HEK293 (cell line): ENCODE data around the gene CASKIN1.

Experiments
- BCL11B ChIP-seq: fragments of 450-650 bp; formaldehyde crosslinking; IDR thresholded peaks from 2 replicates; pipeline ENCODE4 v1.5.1; 2016; ENCODE audit warnings: low read depth, missing biosample characterization, missing genetic modification characterization
- HOXA7 ChIP-seq: sonication (generic); formaldehyde crosslinking; IDR thresholded peaks from 2 replicates; pipeline ENCODE4 v1.8.1; 2022; ENCODE audit warnings: missing genetic modification reagents, borderline replicate concordance
- SALL2 ChIP-seq: fragments of 450-650 bp; formaldehyde crosslinking; IDR thresholded peaks from 2 replicates; pipeline ENCODE4 v1.5.0; 2017; ENCODE audit warnings: missing biosample characterization, mild to moderate bottlenecking, missing genetic modification characterization, borderline replicate concordance
- SETDB1 ChIP-seq: IDR thresholded peaks from one replicate; pipeline ENCODE4 v1.6.1; 2017; ENCODE audit warnings: mild to moderate bottlenecking, low read length, moderate library complexity, mixed read lengths; ENCODE audit not compliant: insufficient read length
- TF ChIP-seq, protein P1 (sequence below): fragments of 450-650 bp; formaldehyde crosslinking; IDR thresholded peaks from 2 replicates; pipeline ENCODE4 v1.5.1; 2016; ENCODE audit warnings: missing biosample characterization, missing genetic modification characterization
- TF ChIP-seq, protein P2 (sequence below): fragments of 450-650 bp; IDR thresholded peaks from 2 replicates; pipeline ENCODE4 v1.5.1; 2018; ENCODE audit warnings: missing biosample characterization, missing genetic modification characterization

DNA sequence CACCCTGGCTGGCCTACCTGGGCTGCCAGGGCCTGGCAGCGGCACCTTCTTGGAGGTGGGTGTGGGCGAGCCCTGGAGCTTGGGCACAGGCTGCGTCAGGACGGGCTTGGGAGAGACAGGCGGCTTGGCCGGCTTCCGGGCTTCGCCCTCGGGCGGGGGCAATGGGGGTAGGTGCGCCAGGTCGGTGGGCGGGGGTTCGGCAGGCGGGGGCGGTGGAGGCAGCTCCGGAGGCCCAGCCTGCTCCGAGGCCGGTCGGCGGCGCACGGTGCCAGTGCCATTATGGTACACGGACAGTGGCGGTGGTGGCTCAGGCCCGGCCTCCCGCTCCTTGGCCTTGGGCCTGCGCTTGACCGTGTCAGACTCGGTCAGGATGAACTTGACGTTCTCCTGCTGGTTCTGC, 16.8 kb downstream of the CASKIN1 start:
- TF ChIP-seq SETDB1: no peak
- no peak for TF ChIP-seq BCL11B
- TF ChIP-seq, protein P1, sequence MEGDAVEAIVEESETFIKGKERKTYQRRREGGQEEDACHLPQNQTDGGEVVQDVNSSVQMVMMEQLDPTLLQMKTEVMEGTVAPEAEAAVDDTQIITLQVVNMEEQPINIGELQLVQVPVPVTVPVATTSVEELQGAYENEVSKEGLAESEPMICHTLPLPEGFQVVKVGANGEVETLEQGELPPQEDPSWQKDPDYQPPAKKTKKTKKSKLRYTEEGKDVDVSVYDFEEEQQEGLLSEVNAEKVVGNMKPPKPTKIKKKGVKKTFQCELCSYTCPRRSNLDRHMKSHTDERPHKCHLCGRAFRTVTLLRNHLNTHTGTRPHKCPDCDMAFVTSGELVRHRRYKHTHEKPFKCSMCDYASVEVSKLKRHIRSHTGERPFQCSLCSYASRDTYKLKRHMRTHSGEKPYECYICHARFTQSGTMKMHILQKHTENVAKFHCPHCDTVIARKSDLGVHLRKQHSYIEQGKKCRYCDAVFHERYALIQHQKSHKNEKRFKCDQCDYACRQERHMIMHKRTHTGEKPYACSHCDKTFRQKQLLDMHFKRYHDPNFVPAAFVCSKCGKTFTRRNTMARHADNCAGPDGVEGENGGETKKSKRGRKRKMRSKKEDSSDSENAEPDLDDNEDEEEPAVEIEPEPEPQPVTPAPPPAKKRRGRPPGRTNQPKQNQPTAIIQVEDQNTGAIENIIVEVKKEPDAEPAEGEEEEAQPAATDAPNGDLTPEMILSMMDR (tag by site-specific recombination): no peak
- no peak for TF ChIP-seq HOXA7 (CRISPR knock-in tag)
- TF ChIP-seq, protein P2, sequence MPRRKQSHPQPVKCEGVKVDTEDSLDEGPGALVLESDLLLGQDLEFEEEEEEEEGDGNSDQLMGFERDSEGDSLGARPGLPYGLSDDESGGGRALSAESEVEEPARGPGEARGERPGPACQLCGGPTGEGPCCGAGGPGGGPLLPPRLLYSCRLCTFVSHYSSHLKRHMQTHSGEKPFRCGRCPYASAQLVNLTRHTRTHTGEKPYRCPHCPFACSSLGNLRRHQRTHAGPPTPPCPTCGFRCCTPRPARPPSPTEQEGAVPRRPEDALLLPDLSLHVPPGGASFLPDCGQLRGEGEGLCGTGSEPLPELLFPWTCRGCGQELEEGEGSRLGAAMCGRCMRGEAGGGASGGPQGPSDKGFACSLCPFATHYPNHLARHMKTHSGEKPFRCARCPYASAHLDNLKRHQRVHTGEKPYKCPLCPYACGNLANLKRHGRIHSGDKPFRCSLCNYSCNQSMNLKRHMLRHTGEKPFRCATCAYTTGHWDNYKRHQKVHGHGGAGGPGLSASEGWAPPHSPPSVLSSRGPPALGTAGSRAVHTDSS (tag by site-specific recombination): no peak
- TF ChIP-seq SALL2 (tag by site-specific recombination): no peak
